HG03025 (cell line): ENCODE measurements around the gene GFER.

Experiments
- ATAC-seq: cut with Tn5 transposase; IDR thresholded peaks from one replicate; pipeline ENCODE4 v1.9.1; 2021; ENCODE audit warnings: mild to moderate bottlenecking, moderate library complexity; ENCODE audit not compliant: unreplicated experiment, low FRiP score

GFER gene

DNA sequence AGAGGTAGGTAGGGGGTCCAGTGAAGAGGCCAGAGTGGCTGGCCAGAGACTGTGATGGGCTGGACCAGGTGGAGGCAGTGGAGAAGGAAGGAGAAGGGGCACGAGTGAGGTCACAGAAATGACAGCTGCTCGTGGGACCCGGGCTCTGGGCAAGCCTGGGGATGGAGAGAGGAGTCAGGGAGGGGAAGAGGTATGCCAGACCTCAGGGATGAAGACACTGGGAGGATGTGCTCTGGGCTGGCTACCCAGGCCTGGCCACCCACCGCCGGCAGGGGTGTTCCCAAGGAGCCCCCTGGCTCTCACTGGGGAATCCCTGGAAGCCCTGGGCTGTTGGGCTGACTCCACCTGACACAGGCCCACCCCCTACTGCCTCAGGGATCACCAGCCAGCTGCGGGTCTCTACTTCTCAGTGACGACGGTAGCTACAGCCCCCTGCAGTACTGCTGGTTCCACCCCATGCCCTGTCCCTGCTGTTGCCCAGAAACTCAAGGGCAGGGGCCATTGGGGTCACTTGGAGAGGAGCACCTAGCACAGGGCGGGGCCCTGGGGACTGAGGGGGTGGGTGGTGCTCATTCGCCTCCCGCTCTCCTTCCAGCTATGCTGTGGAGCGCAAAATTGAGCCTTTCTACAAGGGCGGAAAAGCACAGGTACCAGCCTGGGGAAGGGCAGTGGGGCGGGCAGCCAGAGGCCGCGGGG, 10.4 kb upstream of the GFER start:
- no peak for ATAC-seq

DNA sequence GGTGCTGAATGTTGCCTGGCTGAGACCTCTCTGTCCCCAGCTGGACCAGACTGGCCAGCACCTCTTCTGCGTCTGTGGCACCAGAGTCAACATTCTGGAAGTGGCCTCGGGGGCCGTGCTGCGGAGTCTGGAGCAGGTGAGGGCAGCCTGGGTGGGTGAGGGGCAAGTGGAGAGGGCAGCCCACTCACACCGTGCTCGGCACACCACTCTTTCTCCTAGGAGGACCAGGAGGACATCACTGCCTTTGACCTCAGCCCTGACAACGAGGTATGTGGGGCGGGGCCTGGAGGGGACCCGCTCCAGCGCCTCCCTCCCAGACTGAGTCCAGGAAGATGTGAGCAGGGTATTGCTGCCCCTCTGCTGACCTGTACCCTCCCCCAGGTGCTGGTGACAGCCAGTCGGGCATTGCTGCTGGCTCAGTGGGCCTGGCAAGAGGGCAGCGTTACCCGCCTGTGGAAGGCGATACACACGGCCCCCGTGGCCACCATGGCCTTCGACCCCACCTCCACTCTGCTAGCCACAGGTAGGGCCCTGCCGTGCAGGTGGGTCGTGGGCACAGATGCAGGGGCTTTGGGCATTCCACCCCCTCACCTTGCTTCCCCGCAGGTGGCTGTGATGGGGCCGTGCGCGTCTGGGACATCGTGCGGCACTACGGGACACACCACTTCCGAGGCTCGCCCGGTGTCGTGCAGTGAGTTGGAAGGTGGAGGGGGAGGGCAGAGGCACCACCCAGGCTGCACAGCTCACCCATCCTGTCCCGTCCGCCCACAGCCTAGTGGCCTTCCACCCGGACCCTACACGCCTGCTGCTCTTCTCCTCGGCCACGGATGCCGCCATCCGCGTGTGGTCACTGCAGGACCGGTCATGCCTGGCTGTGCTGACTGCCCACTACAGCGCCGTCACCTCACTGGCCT, 9.6 kb upstream of the GFER start:
- ATAC-seq, result no peak

- ATAC-seq, result no peak
Measured at GRCh38 chr16:1975432-1976215, 8.4 kb upstream of the GFER start.

GRCh38 chr16:1976216-1976520, 7.8 kb upstream of the GFER start:
- ATAC-seq, result no peak

DNA sequence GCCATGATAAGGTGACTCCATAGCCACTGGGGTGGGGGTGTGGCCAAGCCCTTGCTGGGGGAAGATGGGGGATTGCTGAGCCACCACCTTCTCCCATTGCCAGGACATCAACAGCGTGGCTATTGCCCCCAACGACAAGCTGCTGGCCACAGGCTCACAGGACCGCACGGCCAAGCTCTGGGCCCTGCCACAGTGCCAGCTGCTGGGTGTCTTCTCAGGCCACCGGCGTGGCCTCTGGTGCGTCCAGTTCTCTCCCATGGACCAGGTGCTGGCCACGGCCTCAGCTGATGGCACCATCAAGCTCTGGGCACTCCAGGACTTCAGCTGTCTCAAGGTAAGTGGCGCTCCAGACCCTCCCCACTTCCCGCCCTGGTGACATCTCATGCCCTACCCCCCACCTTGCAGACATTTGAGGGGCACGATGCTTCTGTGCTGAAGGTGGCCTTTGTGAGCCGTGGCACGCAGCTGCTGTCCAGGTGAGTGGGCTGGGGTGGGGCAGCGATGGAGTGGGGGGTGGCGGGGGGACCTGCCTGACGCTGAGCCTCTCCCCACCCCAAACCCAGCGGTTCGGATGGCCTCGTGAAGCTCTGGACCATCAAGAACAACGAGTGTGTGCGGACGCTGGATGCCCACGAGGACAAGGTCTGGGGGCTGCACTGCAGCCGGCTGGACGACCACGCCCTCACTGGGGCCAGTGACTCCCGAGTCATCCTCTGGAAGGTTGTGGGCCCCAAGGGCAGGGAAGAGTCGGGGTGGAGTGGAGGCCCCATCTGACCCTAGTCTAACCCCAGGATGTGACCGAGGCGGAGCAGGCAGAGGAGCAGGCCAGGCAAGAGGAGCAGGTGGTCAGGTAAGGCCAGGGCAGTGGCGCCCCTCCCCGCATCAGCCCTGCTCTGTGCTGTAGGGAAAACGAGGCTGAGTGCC, 6.8 kb upstream of the GFER start:
- no peak for ATAC-seq

GRCh38 chr16:1977875-1978268, 6.1 kb upstream of the GFER start:
- ATAC-seq, result no peak

GRCh38 chr16:1978476-1979120, 5.4 kb upstream of the GFER start:
- ATAC-seq, result no peak

DNA sequence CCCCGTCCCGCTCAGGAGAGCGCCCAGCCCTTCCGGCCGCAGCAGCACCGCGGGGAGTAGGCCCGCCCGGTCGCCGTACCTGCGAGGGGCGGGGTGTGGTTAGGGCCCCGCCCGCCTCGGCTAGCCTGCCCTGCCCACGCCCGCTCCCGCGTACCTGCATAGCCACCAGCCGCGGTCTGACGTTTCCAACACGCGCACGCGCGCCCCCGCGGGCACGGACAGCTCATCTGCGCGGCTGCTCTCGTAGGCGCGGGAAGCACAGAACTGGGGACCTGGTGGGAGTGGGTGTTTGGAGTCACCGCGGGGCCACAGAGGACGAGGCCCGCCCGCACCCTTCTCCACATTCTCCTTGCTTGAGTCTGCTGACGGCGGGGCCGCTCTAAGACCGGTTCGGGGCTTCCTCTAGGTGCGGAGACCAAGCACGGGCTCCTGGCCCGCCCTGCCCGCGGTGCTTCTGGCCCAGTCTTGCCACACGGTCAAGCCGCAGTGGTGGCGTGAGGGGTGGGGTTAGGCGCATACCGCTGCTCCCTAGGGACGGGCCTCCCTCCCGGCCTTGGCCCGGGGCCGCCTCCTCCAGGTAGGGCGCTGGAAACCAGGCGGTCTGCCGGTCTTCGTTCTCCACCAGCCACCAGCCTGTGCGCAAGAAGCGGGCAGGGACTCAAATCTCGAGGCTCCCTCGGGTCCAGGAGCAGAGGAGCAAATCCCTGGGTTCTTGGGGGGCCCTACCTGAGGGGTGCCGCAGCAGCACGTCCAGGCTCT, 4.5 kb upstream of the GFER start:
- no peak for ATAC-seq

DNA sequence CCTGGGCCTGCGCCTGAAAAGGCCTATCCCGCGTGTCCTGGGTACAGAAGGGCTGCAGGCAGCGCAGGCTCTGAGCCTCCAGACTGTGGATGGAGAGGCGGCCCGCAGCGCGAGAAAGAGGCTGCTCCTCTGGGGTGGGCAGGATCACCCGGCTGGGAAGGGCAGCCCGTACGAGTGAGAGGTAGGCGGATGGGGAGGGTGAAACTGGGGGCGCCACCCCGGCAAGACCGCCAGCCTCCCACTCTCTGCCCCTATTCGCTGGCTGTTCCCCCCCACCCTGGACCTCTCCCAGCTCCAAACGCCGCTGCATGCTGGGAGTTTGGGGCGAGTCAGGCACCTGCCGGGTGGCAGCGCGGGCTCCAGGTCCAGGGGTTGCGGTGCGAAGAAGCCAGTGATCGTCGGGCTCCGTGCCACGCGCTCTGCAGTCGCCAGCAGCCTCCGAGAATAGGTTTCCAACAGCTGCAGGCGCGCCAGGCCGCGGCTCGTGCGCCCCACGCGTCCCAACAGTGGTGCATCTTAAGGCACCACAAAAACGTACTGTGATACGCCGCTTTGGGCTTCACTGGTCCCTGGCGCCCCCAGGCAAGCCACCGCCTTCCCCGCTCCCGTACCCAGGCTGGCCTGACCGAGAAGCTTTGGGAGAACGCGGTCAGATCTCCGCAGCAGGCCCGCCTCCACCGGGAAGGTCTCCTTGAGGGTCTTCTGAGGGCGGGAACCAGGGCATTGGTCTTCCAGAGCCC, 3.8 kb upstream of the GFER start:
- ATAC-seq, result no peak

DNA sequence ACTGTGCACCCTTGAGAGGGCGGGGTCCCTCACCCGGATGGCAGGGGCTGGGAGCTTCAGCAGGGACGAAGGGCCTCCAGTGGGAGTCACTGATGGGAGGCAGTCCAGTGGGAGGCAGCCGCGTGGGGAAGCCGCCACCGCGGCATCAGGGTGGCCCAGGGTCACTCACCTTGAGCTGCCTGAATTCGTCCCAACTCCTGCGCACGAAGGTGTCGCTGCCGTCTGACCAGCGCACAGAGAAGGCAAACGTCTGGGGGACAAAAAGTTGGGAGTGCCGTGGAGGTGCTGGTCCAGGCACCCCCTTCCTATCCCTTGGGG, 3.3 kb upstream of the GFER start:
- ATAC-seq, result no peak

- ATAC-seq, result no peak
Measured at GRCh38 chr16:1981398-1981836, 2.6 kb upstream of the GFER start, which contains the start of gene NOXO1. Gene NOXO1 (minus strand): TSS chr16:1981469. CDS start chr16:1981179, 290 bp downstream.

DNA sequence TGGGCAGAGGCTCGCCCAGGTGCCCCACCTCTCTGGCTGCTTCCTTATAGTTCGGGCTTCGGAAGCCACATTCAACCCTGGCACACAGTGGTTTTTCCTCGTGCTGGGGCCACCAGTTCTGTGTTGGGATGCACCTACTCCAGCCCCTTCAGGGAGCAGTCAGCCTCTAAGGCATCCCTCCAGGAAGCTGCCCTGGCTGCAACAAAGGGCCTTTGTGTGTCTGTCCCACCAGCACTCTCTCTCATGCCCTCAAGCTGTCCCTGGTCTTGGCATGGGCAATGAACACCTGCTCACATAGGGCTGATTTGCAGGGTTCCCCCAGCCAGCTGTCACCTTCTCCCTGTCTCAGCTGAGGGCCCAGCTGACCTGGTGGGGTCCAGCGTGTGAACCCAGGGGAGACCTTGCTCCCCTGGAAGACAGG, 2.0 kb upstream of the GFER start:
- ATAC-seq, result no peak

- no peak for ATAC-seq
Measured at GRCh38 chr16:1982991-1983543, 926 bp upstream of the GFER start.

DNA sequence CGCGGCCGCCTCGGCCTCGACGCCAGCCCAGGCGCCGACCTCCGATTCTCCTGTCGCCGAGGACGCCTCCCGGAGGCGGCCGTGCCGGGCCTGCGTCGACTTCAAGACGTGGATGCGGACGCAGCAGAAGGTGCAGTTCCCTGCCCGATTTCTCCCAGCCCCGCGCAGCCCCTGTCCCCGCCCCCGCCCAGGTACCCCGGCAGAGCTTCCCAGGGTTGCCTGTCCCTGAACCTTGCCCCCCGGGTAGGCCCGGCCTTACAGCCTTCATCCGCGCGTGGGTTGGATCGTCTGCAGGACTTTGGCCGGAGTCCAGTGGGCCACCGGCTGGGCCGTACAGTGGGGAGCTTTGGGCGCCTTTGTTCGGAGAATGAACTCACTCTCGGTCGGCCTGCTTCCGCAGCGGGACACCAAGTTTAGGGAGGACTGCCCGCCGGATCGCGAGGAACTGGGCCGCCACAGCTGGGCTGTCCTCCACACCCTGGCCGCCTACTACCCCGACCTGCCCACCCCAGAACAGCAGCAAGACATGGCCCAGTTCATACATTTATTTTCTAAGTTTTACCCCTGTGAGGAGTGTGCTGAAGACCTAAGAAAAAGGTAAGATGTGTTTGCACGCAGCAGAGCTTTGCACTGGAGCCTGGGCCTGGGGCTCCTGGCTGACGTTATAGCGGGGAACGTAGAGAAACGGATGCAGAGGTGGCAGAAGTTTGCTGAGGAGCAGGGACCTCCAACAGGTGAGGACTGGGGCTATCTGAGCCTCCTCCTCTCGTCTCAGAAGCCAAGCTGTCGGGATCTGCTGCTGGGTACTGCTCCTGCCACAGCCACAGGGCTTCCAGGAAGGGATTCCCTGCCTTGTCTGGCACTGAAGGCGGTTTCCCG, 593 bp downstream of the GFER start:
- peak; percentile 6 for ATAC-seq

DNA sequence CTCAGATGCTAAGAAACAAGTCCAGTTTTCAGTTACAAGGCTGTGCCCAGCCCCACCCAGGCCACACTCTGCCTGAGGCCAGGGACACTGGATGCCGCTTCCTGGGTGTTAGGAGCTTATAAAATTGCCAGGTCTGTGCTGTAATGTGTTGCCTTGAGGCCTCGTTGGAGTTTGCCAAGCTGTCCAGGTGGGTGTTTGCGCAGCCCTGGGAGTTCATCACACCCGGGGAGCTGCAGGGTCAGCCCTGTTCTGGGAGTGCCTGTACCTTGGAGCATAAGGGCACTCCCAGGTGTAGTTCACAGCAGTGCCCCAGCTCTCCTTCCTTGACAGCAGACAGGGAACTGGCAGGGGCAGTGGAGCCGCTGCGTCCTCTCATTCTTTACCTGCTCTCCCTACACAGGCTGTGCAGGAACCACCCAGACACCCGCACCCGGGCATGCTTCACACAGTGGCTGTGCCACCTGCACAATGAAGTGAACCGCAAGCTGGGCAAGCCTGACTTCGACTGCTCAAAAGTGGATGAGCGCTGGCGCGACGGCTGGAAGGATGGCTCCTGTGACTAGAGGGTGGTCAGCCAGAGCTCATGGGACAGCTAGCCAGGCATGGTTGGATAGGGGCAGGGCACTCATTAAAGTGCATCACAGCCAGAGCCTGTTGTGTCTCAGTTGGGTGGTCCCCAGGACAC, 1.6 kb downstream of the GFER start:
- ATAC-seq, result no peak

- no peak for ATAC-seq
Measured at GRCh38 chr16:1987198-1987597, 3.2 kb downstream of the GFER start.
